Fibroblast of the aortic adventitia (primary cell): ENCODE data around the gene DEPDC1B. TPM values are rescaled to one million over a fixed set of nuclear protein-coding genes. Genes with fewer than 3 reads are reported as not detected.

ENCODE experiments used
- DNase-seq: peaks from one replicate; pipeline ENCODE4 v3.0.0-alpha.2; 2010; ENCODE audit warnings: low read depth
- H3K4me3 ChIP-seq: 2 replicates; pipeline ENCODE4 v1.5.1; 2011; ENCODE audit warnings: low read depth, mild to moderate bottlenecking, control low read depth, low read length, moderate library complexity
- total RNA-seq: library from RNA; depleted of rRNA; stranded (reverse); fragments of >200 nt; gene quantifications from 2 replicates; pipeline ENCODE4 v1.2.3, GENCODE V29; 2012; ENCODE audit warnings: low replicate concordance
- TF ChIP-seq, protein P1 (sequence below): IDR thresholded peaks from 2 replicates; pipeline ENCODE4 v1.5.1; 2011; ENCODE audit warnings: mild to moderate bottlenecking, low read length, control low read depth, inconsistent platforms; ENCODE audit not compliant: insufficient read depth

The DEPDC1B gene
- total RNA-seq, 1 donor, result 8.0 TPM

DNA sequence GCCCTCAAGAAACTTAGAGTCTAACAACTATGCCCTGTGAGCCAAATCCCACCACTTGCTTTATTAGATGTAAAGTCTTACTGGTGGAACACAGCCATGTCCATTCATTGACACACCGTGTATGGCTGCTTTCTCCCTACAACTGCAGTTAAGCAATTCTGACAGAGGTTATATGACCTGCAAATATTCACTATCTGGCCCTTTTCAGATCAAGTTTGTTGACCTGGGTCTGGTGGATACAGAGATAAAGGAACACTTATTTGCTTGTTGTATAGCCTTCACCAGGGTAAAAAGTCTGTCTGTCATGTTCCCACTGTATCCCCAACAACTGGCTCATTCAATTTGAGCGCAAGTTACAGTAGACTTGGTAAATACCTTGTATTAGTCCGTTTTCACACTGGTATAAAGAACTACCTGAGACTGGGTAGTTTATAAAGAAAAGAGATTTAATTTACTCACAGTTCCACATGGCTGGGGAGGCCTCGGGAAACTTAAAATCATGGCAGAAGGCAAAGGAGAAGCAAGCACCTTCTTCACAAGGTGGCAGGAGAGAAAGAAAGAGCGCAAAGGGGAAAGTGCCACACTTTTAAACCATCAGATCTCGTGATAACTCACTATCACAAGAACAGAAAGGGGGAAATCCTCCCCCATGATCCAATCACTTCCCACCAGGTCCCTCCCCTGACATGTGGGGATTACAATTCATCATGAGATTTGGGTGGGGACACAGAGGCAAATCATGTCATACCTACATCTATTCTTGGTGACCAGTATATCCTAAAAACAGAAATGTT, 27.9 kb downstream of the DEPDC1B start:
- H3K4me3 ChIP-seq, result no peak overlapping the region
- no peak for DNase-seq
- TF ChIP-seq, protein P1, sequence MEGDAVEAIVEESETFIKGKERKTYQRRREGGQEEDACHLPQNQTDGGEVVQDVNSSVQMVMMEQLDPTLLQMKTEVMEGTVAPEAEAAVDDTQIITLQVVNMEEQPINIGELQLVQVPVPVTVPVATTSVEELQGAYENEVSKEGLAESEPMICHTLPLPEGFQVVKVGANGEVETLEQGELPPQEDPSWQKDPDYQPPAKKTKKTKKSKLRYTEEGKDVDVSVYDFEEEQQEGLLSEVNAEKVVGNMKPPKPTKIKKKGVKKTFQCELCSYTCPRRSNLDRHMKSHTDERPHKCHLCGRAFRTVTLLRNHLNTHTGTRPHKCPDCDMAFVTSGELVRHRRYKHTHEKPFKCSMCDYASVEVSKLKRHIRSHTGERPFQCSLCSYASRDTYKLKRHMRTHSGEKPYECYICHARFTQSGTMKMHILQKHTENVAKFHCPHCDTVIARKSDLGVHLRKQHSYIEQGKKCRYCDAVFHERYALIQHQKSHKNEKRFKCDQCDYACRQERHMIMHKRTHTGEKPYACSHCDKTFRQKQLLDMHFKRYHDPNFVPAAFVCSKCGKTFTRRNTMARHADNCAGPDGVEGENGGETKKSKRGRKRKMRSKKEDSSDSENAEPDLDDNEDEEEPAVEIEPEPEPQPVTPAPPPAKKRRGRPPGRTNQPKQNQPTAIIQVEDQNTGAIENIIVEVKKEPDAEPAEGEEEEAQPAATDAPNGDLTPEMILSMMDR, result no peak

DNA sequence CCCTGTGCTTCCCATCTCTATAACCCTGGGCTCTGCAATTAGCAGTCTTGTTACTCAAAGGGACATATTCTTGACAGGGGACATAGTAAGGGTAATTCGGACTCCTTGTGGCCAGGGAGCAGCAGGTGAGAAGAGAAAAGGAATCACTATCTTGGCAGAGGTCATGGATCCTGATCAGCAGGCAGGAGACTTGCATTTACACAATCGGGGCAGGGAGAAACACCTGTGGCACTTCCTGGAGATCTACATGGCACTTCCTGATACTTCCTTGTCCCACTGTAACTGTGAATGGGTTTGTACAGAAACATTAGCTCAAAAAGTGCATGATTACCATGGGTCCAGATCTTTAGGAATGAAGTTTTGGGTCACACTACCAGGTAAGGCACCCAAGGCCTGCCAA, 29.2 kb downstream of the DEPDC1B start:
- TF ChIP-seq, protein P1, result no peak
- no peak for DNase-seq

DNA sequence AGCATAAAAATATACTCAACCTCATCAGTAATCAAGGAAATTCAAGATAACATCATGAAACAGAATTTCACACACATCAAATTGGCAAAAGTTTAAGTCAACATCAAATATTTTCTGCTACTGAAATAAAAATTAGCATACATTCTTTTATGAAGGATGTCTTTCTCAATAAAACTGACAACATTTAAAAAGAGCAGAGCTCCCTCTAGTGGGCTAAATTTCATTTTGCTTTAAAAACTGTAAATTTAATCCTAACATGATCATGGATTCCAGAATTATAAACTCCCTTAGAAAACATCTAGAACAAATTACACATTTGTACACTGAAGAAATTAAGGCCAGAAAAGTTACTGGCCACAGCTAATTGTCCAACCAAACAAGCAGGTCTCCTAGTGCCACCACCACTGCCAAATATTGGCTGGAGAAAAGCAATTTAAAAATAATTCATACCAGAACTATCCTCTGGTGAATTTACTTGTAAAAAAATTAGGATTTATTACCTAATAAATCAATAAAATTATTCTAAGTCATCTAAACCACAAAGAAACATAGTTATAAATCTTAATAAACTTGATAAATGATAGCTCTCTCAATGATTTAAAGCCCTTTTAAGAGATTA, 31.2 kb downstream of the DEPDC1B start:
- peak; percentile 64 for DNase-seq
- TF ChIP-seq, protein P1, result peak; percentile 51
- H3K4me3 ChIP-seq, result no peak overlapping the region

More for the DNA sequence above, 29.2 kb downstream of the DEPDC1B start:
- H3K4me3 ChIP-seq, result no peak overlapping the region

DNA sequence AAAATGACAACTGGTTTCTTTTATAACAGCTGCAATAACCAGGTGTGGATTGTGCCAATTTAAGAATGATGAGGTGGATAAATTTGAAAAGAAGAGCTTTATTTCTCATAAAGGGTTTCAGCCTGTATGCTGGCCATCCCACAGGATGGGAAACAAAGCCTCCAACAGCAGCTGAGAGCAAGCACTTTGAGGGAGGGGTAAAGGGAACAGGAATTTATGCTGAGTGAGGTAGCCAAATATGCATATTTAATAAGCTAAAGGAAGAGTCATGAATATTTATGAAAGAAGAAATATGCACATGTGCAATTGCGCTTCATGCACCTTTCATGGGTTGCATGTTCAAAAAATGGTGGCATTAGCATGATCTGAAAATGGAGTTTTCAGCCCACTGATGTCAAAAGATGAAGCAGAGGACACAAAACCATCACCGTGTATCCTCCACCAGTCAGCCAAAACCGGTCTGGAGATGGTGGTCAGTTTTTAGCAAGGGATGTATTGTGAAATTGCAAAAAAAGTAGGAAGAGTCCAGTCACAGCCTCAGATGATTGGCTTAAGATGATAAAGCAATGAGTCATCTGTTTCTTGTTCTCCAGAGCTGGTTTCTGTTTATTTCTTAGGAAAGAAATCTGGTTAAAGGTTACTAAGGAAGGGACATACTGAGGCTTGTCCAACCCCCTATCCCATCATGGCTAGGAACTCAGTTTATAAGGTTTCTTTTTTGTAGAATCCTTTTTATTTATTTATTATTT, 47.9 kb downstream of the DEPDC1B start:
- peak; percentile 89 for DNase-seq
- TF ChIP-seq, protein P1, result no peak
- no peak overlapping the region for H3K4me3 ChIP-seq

DNA sequence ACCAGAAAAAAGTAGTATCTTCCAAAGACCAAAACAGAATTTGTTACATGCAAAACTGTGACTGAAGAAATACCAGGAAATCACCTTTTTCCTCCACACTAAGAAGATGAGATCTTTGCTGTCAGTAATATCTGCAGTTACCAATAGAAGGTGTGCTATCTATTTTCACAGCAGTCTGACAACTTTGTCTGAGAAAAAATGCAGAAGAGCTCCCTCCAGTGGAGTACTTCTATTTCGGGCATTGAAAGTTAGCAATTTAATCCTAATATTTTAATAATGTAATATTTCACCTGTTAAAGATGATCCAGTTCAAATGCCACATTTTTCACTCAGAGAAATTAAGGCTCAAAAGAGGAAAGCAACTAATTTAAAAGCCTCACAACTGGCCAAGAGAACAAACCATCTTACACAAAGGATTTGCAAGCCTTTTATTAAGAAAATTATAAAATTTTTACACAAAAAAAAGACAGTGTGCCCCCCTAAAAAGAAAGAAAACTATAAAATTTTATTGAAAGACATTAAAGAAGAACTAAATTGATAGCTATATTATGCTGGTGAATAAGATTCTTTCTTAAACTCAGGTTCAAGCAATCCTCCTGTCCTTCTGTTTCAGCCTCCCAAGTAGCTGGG, 50.6 kb downstream of the DEPDC1B start:
- peak; percentile 64 for DNase-seq
- TF ChIP-seq, protein P1, result peak; percentile 72
- H3K4me3 ChIP-seq, result no peak overlapping the region

DNA sequence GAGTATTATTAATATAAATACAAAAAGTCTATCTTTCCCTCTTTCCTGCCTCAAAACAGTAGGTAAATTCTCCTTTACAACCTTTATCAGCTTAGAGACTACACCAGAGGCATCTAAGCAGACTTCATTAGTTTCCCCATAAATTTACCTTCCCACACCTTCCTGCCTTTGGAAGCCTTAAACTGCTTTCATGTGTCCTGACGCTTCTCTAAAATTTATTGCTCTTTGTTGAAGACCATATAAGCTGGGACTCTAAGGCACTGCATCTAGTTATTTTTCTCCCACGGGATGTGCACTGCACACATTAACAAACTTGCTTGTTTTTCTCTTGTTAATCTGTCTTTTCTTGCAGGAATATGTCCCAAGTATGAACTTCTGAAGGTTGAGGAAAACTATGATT, 51.8 kb downstream of the DEPDC1B start:
- no peak overlapping the region for H3K4me3 ChIP-seq
- TF ChIP-seq, protein P1, result no peak
- DNase-seq, result no peak
